SHP77 treated with DMSO at 0.1 percent for 48 hours (cell line): ENCODE data around the gene MS4A4A.
"Not testable (repeated sequence)": the region's sequence is repeated elsewhere in the genome, so short reads cannot be mapped to it uniquely, and the experiment has no call there.

ENCODE experiments used
- DNase-seq: peaks from one replicate; lab custom pipeline; 2025; lab: John Stamatoyannopoulos, UW

Gene MS4A4A

GRCh38 chr11:60280412-60280811 lies at the start of gene MS4A4A:
Gene MS4A4A, plus strand, starts transcription at chr11:60280666. Its CDS starts 10 bp downstream, at chr11:60280676.
- DNase-seq: no peak

DNA sequence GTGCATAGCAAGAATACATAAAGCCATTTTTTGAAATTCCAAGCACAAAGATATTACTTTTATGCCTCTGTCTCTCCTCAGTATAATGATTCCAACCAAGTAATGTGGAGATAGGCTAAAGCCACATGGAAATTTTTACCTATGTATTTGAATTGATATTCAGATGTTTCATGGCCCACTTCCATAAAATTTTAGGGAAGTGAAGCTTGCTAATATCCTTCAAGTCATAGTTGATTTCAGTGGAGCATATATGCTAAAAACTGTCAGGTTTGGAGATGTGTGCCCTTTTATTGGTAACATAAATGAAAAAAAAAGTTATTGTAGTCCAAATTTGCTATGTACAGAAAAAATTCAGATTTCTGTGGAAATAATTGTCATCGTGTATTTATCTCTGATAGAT lies 49.8 kb upstream of the MS4A4A start:
- no peak for DNase-seq

DNA sequence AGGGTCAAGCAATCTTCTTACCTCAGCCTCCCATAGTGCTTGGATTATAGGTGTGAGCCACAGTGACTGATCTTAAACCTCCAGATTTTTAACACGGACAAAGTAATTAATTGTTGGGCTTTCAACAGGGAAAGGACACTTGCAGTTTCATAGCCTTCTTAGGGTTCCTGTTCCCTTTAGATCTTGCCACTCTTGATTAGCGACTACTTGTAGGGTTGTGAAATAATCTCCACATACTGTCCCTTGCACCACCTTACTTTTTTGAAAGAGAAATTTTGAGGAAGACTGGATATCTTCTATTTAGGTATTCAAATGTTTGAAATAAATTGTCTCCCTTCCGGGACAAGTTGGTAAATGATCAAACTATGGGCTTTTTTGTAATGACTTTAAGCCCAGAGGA lies 45.1 kb upstream of the MS4A4A start:
- DNase-seq: no peak

GRCh38 chr11:60240662-60241061 lies 39.8 kb upstream of the MS4A4A start:
- no peak for DNase-seq

DNA sequence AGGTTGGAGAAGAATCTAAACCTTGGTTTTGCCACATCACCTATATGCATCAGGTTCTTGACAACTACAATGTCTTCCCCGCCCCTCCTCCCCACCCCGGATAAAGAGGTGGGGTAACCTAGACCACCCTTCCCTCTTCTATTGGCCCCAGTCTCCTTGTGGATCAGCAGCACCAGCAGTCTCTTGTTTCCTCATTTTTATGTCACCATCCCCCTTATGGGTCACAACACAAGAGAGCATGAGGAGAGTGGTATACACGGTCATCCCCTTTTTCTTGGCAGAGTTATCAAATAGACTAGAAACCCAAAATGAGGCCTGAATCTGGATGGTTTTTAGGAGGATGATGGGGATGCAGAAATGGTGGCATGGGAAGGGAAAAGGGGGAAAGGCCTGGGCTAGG lies 38.7 kb upstream of the MS4A4A start:
- DNase-seq: no peak

DNA sequence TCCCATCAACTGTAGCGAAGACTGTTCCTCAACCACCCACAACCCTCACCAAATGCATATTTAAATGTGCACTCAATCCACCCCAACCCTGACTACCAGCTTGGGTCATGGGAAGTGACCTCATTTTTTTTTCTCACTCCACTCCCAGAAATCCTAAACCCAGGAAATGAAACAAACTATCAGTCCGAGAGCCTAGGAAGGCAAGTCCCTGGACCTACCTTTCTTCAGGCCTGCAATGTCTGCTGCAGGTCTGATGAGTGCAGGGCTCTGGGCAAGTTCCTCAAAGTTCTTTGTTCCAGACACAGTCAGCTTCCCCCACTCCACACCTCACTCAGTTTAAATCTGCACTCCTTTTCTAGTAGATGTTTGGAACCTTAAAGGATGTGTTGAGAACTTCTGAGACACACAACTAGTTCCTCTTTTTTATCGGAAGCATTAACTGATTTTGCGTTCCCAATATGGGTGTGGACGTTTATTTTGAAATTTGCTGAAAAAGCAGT lies 37.7 kb upstream of the MS4A4A start, which contains the start of gene MS4A4E:
MS4A4E (minus strand) TSS at position 398 of the 500 bp plus-strand sequence. CDS start 13,082 bp downstream, outside the sequence.
- DNase-seq: no peak

DNA sequence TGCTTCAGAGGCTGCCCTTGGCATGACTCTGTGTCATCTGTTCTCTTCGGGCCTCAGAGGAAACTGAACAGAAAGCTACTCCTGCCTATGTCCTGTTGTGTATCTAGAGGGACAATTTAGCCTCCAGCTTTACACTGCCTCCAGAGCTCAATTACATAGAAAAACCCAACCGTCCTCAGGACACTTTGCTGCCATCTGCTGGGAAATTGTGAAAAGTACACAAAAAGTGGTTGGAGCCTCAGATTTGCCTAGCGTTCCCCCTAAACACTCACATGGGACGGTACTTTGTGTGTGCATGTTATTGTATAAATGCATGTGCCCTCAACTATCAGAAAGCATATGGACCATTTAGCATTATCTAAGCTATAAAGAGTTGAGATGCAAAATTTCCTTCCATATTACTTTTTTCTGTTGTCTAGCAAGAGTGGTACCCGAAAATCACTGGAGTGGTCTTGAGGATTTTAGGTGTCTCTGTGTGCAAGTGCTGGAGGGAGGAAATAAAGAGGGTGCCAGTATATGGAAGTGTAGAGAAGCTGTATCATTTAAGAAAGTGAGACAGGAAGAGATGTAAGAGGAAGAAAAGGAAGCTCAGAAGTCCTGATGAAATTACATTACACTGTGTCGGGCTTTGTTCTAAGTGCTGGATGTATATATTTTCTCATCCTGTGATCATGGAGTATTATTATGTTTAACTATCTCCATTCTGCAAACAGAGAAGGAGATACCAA lies 28.8 kb upstream of the MS4A4A start:
- no peak for DNase-seq

GRCh38 chr11:60252213-60253108 lies 28.0 kb upstream of the MS4A4A start:
- DNase-seq: no peak

GRCh38 chr11:60257956-60258722 lies 22.3 kb upstream of the MS4A4A start:
- DNase-seq: no peak

DNA sequence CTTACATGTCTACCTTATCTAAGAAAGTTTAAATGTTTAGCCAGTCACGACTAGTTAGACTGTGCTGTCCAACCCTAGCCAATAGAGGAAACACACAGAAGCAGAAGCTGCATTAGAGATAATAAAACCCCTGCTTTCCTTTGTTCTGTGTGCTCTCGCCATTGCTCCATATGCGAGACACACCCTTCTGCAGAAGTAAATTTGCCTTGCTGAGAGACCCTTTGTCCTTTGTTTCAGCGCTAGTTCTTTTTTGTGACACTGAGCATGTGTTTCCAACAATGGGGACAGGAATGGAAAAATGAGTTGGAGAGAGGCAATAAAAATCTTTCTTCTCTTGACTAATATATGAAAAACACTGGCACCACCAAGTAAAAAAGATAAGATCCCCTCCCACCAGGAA lies 19.5 kb upstream of the MS4A4A start:
- DNase-seq: no peak

- DNase-seq: no peak
Observed at GRCh38 chr11:60263402-60263801, 17.1 kb upstream of the MS4A4A start.

DNA sequence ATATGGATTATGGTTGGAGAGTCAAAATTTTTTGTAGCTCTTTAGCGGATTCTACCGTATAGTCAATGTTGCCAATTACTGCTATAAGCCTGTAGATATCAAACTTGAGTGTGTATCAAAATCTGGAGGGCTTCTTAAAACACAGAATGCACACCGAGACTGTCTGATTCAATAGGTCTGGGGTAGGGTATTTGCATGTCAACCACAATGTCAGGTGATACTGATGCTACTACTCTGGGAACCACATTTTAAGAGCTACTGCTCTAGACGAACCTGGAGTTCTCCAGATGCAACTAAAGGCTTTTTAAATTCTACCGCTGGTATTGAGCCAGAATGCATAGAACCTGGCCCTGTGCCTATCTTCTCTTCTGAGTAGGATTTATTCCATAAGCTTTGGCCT lies 15.8 kb upstream of the MS4A4A start:
- no peak for DNase-seq

DNA sequence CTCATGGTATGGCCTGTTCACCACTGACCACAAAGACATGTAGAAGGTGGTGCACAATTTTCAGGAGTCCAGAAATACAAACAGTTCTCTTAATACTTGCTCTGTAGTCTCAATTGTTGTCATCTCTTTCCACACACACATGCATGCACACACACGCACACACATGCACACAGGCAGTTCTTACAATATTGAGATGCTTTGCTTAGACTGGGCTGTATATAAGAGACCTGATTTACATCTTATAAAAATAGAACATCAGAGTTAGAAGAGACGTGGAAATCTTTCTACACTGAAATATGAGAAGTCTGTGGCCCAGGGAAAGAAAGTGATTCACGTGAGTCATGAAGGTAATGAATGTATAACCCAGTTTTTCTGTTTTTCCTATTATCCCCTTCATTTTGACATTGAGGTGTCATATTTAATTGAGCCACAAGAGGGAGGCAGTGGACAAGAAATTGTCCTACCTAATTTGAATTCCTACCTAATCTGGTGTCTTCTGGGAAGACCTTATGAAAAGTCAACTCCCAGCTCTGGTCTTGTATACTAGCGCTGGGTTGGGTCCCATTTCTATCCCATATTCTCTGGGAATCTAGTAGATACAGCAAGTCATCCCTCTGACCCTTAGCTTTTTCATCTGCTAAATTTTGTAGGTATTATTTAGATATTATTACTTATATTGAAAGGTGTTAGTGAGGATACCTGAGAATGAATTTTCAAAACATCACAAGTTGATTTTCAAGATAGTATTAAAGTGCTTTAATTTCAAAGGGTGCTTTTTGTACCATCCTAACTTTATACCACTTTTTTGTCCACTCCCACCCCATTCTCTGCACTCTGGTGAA lies 14.9 kb upstream of the MS4A4A start:
- no peak for DNase-seq

DNA sequence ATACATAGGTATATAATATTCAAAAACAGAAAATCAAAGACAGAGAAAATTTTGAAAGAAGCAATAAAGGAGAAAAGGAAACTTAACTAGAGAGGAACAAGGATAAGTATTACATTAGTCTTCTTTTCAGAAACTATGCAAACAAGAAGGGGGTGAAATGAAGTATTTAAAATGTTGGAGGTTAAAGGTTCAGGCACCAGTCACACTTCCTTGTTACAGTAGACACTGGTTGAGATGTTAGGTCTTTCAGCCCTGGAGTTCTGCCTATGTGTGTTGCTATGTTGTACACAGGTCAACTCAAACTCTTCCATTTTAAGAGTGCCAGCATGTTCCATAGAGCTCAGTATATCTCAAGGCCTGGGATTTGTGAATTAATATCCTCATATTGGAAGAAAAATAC lies 6.0 kb upstream of the MS4A4A start:
- DNase-seq: no peak

DNA sequence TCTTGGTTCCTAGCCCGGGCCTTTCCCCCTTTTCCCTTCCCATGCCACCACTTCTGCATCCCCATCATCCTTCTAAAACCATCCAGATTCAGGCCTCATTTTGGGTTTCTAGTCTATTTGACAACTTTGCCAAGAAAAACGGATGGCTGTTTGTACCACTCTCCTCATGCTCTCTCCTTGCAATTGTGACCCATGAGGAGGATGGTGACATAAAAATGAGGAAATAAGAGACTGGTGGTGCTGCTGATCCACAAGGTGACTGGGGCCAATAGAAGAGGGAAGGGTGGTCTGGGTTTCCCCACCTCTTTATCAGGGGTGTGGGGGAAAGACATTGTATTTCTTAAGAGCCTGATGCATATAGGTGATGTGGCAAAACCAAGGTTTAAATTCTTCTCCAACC lies 1.0 kb downstream of the MS4A4A start:
- no peak for DNase-seq

DNA sequence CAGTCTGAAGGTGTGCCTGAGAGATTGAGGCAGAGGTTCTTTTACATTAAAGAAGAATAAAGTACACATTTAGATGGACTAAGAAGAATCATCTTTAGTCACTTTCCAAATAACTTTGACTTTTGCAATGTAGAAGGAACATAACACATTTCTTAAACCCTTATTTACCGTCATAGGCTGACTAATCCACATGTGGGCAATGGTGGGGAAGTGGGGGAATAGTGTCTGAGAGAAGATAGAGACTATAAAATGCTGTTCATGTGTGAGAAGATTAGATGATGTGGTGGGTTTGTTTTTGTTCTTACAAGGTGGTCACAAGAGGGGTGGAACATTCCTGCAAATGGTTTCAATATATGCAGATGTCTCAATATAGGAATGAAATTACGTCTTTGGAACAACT lies 1.8 kb downstream of the MS4A4A start:
- no peak for DNase-seq

- not testable (repeated sequence) for DNase-seq
Observed at GRCh38 chr11:60285411-60286126, 5.1 kb downstream of the MS4A4A start.

- DNase-seq: no peak
Observed at GRCh38 chr11:60288531-60288930, 8.1 kb downstream of the MS4A4A start.

DNA sequence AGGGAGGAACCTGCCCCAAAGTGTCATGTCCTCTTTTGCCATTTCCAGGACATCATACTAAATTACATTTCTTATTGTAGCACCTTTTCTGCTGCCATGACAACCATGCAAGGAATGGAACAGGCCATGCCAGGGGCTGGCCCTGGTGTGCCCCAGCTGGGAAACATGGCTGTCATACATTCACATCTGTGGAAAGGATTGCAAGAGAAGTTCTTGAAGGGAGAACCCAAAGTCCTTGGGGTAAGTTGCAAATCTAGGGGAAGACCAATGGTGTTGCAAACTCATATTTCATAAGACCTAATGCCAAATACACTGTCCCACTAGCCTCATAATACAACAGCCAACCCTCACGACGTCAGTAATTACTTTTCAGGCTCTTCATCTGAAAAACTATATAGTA lies 11.7 kb downstream of the MS4A4A start:
- no peak for DNase-seq

- DNase-seq: no peak
Observed at GRCh38 chr11:60301178-60301577, 20.7 kb downstream of the MS4A4A start.

DNA sequence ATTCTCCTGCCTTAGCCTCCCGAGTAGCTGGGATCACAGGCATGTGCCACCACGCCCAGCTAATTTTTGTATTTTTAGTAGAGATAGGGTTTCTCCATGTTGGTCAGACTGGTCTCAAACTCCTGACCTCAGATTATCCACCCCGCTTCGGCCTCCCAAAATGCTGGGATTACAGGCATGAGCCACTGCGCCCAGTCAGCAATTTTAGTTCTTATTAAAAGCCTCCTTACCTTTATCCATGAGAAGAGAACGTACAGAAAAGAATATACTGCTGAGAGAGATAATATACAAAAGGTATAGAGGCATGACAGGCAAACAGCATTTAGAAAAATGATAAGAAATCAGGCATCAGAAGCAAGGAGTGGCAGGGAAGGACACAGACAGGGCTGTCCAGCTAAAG lies 21.4 kb downstream of the MS4A4A start:
- not testable (repeated sequence) for DNase-seq
